GM18520 (cell line): Measurements from ENCODE around the gene MRM3.
"Not testable (repeated sequence)": the region's sequence is repeated elsewhere in the genome, so short reads cannot be mapped to it uniquely, and the experiment has no call there.

Experiments
- ATAC-seq: cut with Tn5 transposase; IDR thresholded peaks from one replicate; pipeline ENCODE4 v1.9.1; 2021; ENCODE audit not compliant: unreplicated experiment

Gene MRM3

DNA sequence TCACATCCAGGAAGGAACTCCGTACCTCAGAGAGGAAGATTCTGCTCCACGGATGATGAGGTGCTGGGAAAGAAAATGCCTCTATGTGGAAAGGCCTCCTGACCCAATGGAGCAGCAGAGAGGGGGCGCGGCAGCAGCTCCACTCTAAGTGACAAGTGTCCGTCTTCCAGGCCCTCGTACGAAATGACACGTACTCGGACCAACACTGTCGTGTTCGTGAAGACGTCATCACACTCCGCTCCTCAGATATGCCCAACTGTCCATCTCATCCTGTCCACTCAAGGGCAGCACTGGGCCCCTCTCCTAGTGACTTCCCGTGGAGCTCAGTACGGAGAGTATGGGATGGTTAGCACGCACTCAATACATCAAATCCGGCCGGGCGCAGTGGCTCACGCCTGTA is 32.2 kb downstream of the MRM3 start:
- ATAC-seq = no peak

DNA sequence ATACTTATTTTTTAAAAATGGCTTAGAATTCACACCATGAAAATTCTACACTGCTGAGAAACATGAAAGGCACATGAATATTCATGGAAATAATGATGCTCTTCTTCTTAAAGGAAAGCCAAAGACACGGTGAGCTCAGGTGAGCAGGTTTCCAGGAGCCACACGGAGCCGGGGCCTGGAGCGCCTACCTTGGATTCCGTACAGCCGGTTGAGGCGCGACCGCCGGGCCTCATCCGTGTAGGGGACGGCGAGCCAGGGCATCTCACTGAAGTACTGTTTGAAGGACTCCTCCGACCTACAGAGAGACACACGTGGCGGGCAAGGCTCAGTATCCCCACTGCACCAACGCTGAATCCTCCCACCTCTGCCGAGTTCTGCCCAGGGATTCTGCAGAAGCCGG is 37.1 kb downstream of the MRM3 start:
- no peak for ATAC-seq

DNA sequence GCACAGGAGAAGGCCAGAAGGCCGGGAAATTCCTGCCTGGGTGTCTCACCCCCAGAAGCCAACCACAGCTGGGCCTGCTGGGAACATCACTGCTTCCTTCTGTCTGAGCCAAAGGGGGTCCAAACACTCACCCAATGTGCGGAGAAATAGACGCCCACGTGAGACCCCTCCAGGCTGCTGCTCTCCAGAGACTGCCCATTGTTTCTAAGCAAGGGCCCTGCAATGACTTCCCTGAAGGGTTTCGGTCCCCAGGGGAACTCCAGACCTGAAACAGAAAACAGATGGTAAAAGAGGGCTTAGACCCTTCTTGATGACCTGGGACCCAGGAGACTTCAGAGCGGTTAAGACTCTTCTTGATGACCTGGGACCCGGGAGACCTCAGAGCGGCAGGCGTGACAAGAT is 41.3 kb downstream of the MRM3 start:
- ATAC-seq = no peak

DNA sequence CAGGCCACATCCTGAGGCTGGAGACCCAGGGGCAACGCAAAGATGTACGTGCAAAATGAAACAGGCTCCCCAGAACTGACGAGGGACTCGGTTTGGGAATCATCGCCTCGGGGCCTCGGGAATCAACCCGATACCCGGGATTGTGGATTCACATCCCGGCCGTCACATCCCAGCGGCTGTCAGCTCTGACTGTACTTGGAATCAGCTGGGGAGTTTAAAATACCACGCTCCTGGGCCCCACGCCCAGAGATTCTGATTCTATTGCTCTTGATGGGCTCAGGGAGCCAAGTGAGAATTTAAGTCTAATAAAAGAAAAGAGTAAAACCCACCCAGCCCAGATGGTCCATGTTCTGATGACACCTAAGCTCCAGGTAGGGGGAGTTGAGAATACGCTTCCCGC is 42.2 kb downstream of the MRM3 start:
- ATAC-seq = no peak

DNA sequence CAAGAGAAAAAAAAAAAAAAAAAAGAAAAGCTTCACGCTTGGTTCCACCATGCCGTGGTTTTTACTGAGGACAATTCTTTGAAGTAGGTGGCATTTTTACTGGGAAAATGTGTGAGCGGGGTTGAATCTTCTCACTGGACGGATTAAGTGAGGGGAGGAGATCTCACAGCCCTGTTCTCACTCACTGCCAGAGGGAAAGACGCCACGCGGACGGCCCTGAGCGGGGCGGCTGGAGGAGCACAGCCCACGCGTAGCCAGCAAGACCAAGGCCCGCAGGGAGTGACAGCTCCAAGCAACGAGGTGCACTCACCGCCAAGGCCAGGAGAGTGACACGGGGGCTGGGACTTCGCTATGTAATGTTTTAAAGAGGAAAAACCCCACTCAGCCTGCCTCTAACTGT is 43.1 kb downstream of the MRM3 start:
- no peak for ATAC-seq

DNA sequence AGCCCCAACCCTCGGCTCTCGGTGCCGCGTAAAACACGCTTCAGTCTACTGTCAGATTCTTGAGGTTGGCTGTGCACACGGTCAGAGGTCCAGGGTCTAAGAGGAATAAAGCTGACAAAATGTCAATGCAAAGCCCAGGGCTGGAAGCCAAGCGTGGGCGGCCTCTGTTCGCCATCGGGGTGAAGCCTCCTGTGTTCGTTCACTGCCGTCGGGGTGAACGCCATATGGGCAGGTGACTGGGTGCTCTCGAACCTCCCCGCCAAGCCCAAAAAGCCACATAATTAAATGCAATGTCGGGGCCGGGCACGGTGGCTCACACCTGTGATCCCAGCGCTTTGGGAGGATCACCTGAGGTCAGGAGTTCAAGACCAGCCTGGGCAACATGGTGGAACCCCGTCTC is 44.6 kb downstream of the MRM3 start:
- no peak for ATAC-seq

DNA sequence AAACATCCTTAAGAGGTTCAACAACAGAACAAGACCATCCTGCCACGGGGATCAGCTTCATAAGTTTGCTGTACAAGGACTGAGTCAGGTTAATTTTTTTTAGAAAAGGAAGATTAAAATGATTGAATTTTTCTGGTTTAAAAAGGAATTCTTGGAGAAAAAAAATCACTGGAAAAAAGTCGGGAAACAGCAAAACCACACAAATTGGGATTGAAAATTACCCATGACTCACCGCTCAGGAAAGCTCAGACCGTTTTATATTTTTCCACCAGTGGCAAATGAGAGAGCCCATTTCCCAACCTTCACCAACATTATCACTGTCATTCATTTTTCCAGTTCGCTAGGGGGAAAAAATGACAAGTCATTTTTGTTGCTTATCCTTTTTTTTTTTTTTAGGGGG is 46.6 kb downstream of the MRM3 start:
- ATAC-seq = no peak

DNA sequence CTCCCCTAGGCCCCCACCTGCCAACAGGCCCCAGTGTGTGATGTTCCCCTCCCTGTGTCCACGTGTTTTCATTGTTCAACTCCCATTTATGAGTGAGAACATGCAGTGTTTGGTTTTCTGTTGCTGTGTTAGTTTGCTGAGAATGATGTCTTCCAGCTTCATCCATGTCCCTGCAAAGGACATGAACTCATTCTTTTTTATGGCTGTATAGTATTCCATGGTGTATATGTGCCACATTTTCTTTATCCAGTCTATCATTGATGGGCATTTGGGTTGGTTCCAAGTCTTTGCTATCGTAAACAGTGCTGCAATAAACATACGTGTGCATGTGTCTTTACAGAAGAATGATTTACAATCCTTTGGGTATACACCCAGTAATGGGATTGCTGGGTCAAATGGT is 47.5 kb downstream of the MRM3 start:
- ATAC-seq = not testable (repeated sequence)

DNA sequence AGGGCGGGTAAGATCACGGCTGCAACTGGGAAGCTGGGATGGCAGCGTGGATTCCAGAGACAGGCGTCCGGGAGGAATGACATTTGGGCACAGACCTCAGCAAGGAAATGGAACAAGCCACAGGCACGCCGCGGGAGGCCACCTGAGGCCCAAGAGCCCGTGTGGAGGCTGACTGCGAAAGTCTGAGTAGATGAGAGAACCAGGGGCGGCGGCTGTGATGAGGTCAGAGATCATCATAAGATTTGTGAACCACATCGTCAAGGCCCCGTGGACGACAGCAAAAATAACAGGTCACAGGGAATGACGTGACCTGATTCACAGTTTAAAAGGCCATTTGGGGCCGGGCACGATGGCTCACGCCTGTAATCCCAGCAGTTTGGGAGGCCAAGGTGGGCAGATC is 48.2 kb downstream of the MRM3 start:
- no peak for ATAC-seq

DNA sequence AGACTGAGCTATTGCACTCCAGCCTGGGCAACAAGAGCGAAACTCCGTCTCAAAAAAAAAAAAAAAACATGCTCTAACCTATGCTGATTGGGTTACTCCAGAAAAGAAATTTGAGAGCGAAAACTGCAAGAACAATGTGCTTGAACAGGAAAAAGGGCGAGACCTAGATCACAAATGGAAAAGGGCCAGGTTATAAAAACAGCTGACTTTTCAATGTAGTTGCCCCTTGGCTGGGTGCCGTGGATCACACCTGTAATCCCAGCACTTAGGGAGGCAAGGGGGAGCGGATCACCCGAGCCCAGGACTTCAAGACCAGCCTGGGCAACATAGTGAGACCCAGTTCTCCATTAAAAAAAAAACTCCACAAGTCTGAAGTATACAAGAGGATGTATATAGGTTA is 48.8 kb downstream of the MRM3 start:
- ATAC-seq = no peak

DNA sequence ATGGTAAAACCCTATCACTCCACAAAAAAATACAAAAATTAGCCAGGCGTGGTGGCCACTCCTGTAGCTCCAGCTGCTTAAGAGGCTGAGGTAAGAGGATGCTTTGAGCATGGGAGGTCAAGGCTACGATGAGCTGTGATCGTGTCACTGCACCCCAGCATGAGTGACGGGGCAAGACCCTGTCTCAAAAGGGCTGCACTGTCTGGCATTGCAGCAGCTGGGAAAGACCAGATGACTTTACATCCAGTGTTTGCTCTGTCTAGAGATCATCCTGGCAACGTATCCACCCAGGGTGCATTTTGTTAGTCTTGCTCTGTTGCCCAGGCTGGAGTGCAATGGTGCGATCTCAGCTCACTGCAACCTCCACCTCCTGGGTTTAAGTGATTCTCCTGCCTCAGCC is 52.0 kb downstream of the MRM3 start:
- ATAC-seq = no peak

DNA sequence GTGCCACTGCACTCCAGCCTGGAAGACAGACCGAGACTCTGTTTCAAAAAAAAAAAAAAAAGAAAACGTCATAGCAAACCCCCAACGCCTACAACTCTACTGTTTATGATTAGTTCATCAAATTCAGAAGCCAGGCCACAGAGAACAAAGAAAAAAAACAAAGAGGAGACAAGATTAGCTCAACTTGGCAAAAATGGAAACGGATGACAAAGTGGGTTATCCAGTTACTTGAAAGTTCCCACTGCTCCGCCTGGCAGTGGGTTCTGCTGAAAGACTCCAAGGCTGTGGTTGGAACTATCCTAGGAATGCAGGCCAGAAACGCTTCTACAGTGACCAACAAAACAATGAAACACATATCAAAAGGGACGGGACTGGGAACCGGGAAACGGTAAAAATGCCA is 53.1 kb downstream of the MRM3 start:
- ATAC-seq = no peak

DNA sequence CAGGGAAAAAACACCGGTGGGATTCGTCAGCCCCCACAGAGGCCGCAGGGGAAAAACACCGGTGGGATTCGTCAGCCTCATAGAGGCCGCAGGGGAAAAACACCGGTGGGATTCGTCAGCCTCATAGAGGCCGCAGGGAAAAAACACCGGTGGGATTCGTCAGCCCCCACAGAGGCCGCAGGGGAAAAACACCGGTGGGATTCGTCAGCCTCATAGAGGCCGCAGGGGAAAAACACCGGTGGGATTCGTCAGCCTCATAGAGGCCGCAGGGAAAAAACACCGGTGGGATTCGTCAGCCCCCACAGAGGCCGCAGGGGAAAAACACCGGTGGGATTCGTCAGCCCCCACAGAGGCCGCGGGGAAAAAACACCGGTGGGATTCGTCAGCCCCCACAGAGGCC is 53.6 kb downstream of the MRM3 start:
- not testable (repeated sequence) for ATAC-seq

DNA sequence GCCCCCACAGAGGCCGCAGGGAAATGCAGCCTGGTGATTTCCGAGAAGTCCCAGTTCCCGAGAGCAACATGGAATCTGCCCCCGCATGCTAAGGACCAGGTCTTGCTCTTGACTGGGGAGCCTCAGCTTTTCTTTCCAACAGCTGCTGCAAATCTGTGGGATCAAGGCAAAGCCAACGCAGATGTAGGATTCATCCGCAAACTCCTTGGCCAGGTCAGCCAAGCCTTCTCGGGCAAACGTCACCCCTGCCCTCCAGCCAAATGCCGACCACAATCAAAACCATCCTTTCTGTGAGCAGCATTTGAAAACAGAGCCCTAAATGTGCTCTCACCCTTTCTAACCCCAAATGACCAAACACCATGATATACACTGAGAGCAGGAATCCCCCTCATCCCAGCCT is 54.0 kb downstream of the MRM3 start:
- ATAC-seq = no peak

DNA sequence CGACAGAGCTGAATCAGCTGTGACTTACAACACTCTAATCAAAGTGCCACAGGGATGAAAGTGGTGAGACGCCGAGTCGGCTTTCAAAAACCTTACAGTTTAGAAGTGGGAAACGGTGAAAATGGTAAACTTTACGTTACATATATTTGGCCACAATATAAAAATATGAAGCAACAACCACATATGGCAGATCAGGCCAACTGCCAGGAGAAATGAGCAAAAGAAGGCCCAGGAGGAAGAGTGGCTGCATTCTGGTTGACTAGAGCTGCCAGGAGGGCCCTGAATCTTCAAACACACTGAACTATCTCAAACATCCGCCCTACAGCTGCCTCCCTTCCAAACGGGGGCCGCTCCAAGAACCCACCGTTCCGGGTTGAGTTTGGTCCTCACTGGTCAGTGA is 56.3 kb downstream of the MRM3 start:
- no peak for ATAC-seq

DNA sequence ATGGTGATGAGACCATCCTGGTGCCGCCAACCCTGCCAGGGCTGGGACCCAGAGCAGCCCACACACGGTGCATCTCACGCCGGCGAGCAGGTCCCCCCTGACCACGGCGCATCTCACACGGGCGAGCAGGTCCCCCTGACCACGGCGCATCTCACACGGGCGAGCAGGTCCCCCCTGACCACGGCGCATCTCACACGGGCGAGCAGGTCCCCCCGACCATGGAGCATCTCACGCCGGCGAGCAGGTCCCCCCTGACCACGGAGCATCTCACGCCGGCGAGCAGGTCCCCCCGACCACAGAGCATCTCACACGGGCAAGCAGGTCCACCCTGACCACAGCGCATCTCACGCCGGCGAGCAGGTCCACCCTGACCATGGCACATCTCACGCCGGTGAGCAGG is 59.2 kb downstream of the MRM3 start:
- no peak for ATAC-seq
